MCF 10A (cell line): ENCODE results near the gene SPPL2B. TPM values are rescaled to one million over a fixed set of nuclear protein-coding genes. Genes with fewer than 3 reads are reported as not detected.

Experiments used
- BruUV-seq: library from RNA; stranded (reverse); fragments of 400-500 nt; replicated peaks from 2 replicates; lab custom pipeline; 2021; lab: Mats Ljungman, UMichigan
- CTCF ChIA-PET: fragments of 300-600 bp; sonication (Branson Sonifier 250); formaldehyde crosslinking; extraction: SDS; loops from one replicate; lab custom pipeline; 2021; ENCODE audit warnings: antibody characterized with exemption, inconsistent platforms; lab: Yijun Ruan, JAX
- POLR2A ChIA-PET: fragments of 300-600, 350-650 bp; sonication (Branson Sonifier 250); formaldehyde crosslinking; extraction: SDS; loops from one replicate; lab custom pipeline; 2020; ENCODE audit warnings: antibody characterized with exemption, inconsistent platforms; lab: Yijun Ruan, JAX
- DNase-seq: peaks from one replicate; pipeline ENCODE4 v3.0.0-alpha.2; 2018; ENCODE audit not compliant: unreplicated experiment
- H3K27ac Mint-ChIP-seq: one replicate; pipeline ENCODE4 v1.8.0; 2022; ENCODE audit warnings: mild to moderate bottlenecking, low read depth, mixed read lengths; ENCODE audit not compliant: unreplicated experiment
- H3K27me3 Mint-ChIP-seq: one replicate; pipeline ENCODE4 v1.8.0; 2022; ENCODE audit warnings: mixed read lengths; ENCODE audit not compliant: insufficient read depth, unreplicated experiment
- H3K36me3 Mint-ChIP-seq: one replicate; pipeline ENCODE4 v1.8.0; 2022; ENCODE audit warnings: mild to moderate bottlenecking, moderate library complexity, mixed read lengths; ENCODE audit not compliant: insufficient read depth, unreplicated experiment
- H3K4me1 Mint-ChIP-seq: one replicate; pipeline ENCODE4 v1.8.0; 2022; ENCODE audit warnings: mixed read lengths; ENCODE audit not compliant: insufficient read depth, unreplicated experiment
- H3K4me3 Mint-ChIP-seq: one replicate; pipeline ENCODE4 v1.8.0; 2022; ENCODE audit warnings: mild to moderate bottlenecking, moderate library complexity, mixed read lengths; ENCODE audit not compliant: unreplicated experiment
- H3K9me3 Mint-ChIP-seq: one replicate; pipeline ENCODE4 v1.8.0; 2022; ENCODE audit warnings: mixed read lengths; ENCODE audit not compliant: unreplicated experiment
- CTCF ChIP-seq: fragments of 200-600 bp; IDR thresholded peaks from one replicate; pipeline ENCODE4 v1.8.0; 2022; ENCODE audit warnings: antibody characterized with exemption, mild to moderate bottlenecking; ENCODE audit not compliant: unreplicated experiment
- intact Hi-C: fragments of 100-400 bp; cut with micrococcal nuclease; formaldehyde crosslinking; loops from 2 replicates; pipeline ENCODE4 v1.14.1; 2022
- total RNA-seq: library from RNA; stranded (reverse); gene quantifications from 2 replicates; pipeline ENCODE4 v1.2.3, GENCODE V29; 2022

SPPL2B gene
- total RNA-seq, 1 experiment from 2014 or later, result 70.1 TPM

DNA sequence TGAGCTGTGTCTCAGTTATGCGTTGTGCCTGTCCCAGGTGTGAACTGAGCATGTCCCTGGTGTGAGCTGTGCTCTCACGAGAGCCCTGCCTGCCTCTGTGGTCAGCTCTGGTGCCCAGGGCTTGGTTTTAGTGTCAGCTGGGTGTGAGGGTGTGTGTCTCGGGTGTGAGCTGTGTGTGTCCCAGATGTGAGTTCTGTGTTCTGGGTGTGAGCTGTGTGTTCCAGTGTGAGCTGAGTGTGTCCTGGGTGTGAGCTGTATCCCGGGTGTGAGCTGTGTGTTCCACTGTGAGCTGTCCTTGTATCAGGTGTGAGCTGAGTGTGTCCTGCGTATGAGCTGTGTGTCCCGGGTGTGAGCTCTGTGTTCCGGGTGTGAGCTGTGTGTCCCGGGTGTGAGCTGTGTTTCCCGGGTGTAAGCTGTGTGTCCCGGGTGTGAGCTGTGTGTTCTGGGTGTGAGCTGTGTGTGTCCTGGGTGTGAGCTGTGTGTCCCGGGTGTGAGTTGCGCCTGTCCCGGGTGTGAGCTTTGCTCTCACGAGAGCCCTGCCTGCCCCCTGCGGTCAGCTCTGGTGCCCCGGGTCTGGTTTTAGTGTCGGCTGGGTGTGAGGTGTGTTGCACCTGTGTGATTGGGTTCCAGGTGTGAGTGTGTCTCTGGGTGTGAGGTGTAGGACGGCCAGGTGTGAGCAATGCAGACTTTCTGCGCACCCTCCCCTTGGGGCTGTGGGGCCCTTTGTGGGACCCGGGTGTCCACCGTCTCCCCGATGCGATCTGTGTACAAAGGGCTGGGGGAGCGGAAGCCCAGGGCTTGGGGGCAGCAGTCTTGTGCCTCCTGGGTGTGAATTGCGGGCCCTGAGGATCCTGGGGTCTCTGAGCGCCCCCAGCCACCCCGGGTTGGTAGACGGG lies 39.4 kb upstream of the SPPL2B start:
- ChIA-PET CTCF (interaction anchor here (0.6 to 1.2 kb wide), 3 partner anchors 49 to 141 kb away, joined by 3 to 4 read pairs (median 4); no protein-coding TSS in a partner anchor), POLR2A (no interaction called here)
- DNase-seq, result no peak
- peaks cover 29% of the 10 kb centered on the region for H3K27me3 Mint-ChIP-seq
- H3K4me1 Mint-ChIP-seq, result no peaks in the 10 kb centered on the region
- no peak for TF ChIP-seq CTCF
- no TSS peak for BruUV-seq
- no peaks in the 10 kb centered on the region for H3K36me3 Mint-ChIP-seq
- intact Hi-C loops, result no loop called here
- no peak overlapping the region for H3K27ac Mint-ChIP-seq
- H3K4me3 Mint-ChIP-seq, result no peak overlapping the region
- no peaks in the 10 kb centered on the region for H3K9me3 Mint-ChIP-seq

- H3K9me3 Mint-ChIP-seq, result no peaks in the 10 kb centered on the region
- no peaks in the 10 kb centered on the region for H3K4me1 Mint-ChIP-seq
- no peak for DNase-seq
- ChIA-PET CTCF (interaction anchor here (1.2 kb wide), 1 partner anchor 134 kb away, joined by 4 read pairs; no protein-coding TSS in a partner anchor), POLR2A (no interaction called here)
- H3K27me3 Mint-ChIP-seq, result peaks cover 37% of the 10 kb centered on the region
- intact Hi-C loops, result no loop called here
- no peak overlapping the region for H3K27ac Mint-ChIP-seq
- BruUV-seq, result no TSS peak
- no peak overlapping the region for H3K4me3 Mint-ChIP-seq
- H3K36me3 Mint-ChIP-seq, result no peaks in the 10 kb centered on the region
- TF ChIP-seq CTCF, result no peak
Observed at GRCh38 chr19:2289714-2290435, 38.6 kb upstream of the SPPL2B start.

GRCh38 chr19:2290441-2291184 lies 37.9 kb upstream of the SPPL2B start:
- no peak for DNase-seq
- H3K36me3 Mint-ChIP-seq, result no peaks in the 10 kb centered on the region
- no peaks in the 10 kb centered on the region for H3K4me1 Mint-ChIP-seq
- no peak overlapping the region for H3K27ac Mint-ChIP-seq
- intact Hi-C loops, result no loop called here
- ChIA-PET POLR2A (no interaction called here), CTCF (no interaction called here)
- no peaks in the 10 kb centered on the region for H3K9me3 Mint-ChIP-seq
- H3K4me3 Mint-ChIP-seq, result no peak overlapping the region
- TF ChIP-seq CTCF, result no peak
- H3K27me3 Mint-ChIP-seq, result peaks cover 43% of the 10 kb centered on the region
- no TSS peak for BruUV-seq
